GM12878 (cell line): ENCODE data around the gene MYOD1. TPM values are rescaled to one million over a fixed set of nuclear protein-coding genes. Genes with fewer than 3 reads are reported as not detected.

Source experiments
- ATAC-seq: fragments of 200-7000 bp; cut with Tn5 transposase; 3 replicates; pipeline ENCODE4 v1.9.1; 2020; ENCODE audit warnings: mild to moderate bottlenecking, moderate library complexity
- BruUV-seq: library from RNA; stranded (reverse); fragments of 400-500 nt; replicated peaks from 2 replicates; lab custom pipeline; 2021; lab: Mats Ljungman, UMichigan
- CTCF ChIA-PET: fragments of 300-600 bp; sonication (Branson Sonifier 250); formaldehyde crosslinking; extraction: SDS; loops from one replicate; lab custom pipeline; 2021; ENCODE audit warnings: inconsistent platforms; lab: Yijun Ruan, JAX
- POLR2A ChIA-PET: fragments of 350-600 bp; formaldehyde crosslinking; extraction: SDS; loops from one replicate; lab custom pipeline; 2021; ENCODE audit warnings: inconsistent platforms; lab: Charles Lee
- RAD21 ChIA-PET: fragments of 300-600 bp; sonication (Branson Sonifier 250); formaldehyde crosslinking; loops from one replicate; lab custom pipeline; 2023; ENCODE audit warnings: antibody characterized with exemption; ENCODE audit not compliant: unreplicated experiment; lab: Charles Lee
- SMC1A ChIA-PET: fragments of 300-600 bp; sonication (Branson Sonifier 250); formaldehyde crosslinking; loops from one replicate; lab custom pipeline; 2023; ENCODE audit not compliant: unreplicated experiment, uncharacterized antibody; lab: Charles Lee
- DNase-seq: peaks from one replicate; pipeline ENCODE4 v3.0.0-alpha.2; 2011; ENCODE audit warnings: low read depth, low spot score
- FAIRE-seq: peaks from 3 replicates; lab custom pipeline; 2011; peaks lifted over from hg19 to GRCh38; lab: Jason Lieb, UNC
- H2AFZ ChIP-seq: 2 replicates; pipeline ENCODE4 v1.6.0; 2011; ENCODE audit warnings: low read depth, low read length, control low read depth; ENCODE audit not compliant: control insufficient read depth
- H3K27ac ChIP-seq: 2 replicates; pipeline ENCODE4 v1.5.1; 2011; ENCODE audit warnings: control low read depth; ENCODE audit not compliant: control insufficient read depth, insufficient read depth
- H3K27me3 ChIP-seq, 2 experiments: replicated peaks in 1 of 2; 2 replicates each; pipeline versions ENCODE4 v1.6.0 to v1.6.1; 2011; ENCODE audit warnings: low read length in 1 of 2; ENCODE audit not compliant: control insufficient read depth in 2 of 2, insufficient read depth in 2 of 2
- H3K36me3 ChIP-seq, 2 experiments: 2 replicates each; pipeline ENCODE4 v1.5.1; 2011; ENCODE audit warnings: low read length in 1 of 2; ENCODE audit not compliant: control insufficient read depth in 2 of 2, insufficient read depth in 2 of 2
- H3K4me1 ChIP-seq: 2 replicates; pipeline ENCODE4 v1.6.1; 2011; ENCODE audit warnings: mild to moderate bottlenecking, low read length, moderate library complexity, mixed read lengths; ENCODE audit not compliant: control insufficient read depth, insufficient read depth
- H3K4me2 ChIP-seq: 2 replicates; pipeline ENCODE4 v1.6.0; 2011; ENCODE audit warnings: control low read depth; ENCODE audit not compliant: control insufficient read depth, insufficient read depth
- H3K4me3 ChIP-seq: fragments of 200-600 bp; sonication (generic); 2 replicates; pipeline ENCODE4 v1.5.1; 2016
- H3K79me2 ChIP-seq: 2 replicates; pipeline ENCODE4 v1.6.0; 2011; ENCODE audit warnings: low read length; ENCODE audit not compliant: control insufficient read depth, insufficient read depth
- H3K9ac ChIP-seq: 2 replicates; pipeline ENCODE4 v1.8.0; 2011; ENCODE audit warnings: low read length, control low read depth, mixed read lengths; ENCODE audit not compliant: control insufficient read depth, insufficient read depth
- H3K9me3 ChIP-seq: replicated peaks from 3 replicates; pipeline ENCODE4 v1.5.1; 2011; ENCODE audit warnings: mild to moderate bottlenecking, low read length; ENCODE audit not compliant: control insufficient read depth, insufficient read depth
- H4K20me1 ChIP-seq: 2 replicates; pipeline ENCODE4 v1.6.0; 2011; ENCODE audit not compliant: control insufficient read depth, insufficient read depth
- EZH2 ChIP-seq: IDR thresholded peaks from 2 replicates; pipeline ENCODE4 v1.6.1; 2012; ENCODE audit warnings: low read depth, mild to moderate bottlenecking, control low read depth, inconsistent platforms, low read length, borderline replicate concordance; ENCODE audit not compliant: control insufficient read depth
- HDGF ChIP-seq: fragments of 450-650 bp; IDR thresholded peaks from 2 replicates; pipeline ENCODE4 v1.6.1; 2016; ENCODE audit warnings: antibody characterized with exemption
- NBN ChIP-seq: fragments of 450-650 bp; IDR thresholded peaks from 2 replicates; pipeline ENCODE4 v1.6.1; 2016
- NKRF ChIP-seq: fragments of 450-650 bp; conservative IDR thresholded peaks from 2 replicates; pipeline ENCODE4 v1.6.1; 2017; ENCODE audit warnings: mild to moderate bottlenecking, moderate library complexity
- POLR2A ChIP-seq: IDR thresholded peaks from 2 replicates; pipeline ENCODE4 v1.6.1; 2011; ENCODE audit warnings: low read depth, mild to moderate bottlenecking, low read length
- RBBP5 ChIP-seq: fragments of 200-600 bp; sonication (generic); conservative IDR thresholded peaks from 2 replicates; pipeline ENCODE4 v1.6.1; 2016
- RFX5 ChIP-seq: IDR thresholded peaks from 2 replicates; pipeline ENCODE4 v1.6.1; 2011; ENCODE audit warnings: low read depth, low read length, improper control_type of control experiment
- SREBF2 ChIP-seq: IDR thresholded peaks from 2 replicates; pipeline ENCODE4 v1.6.1; 2012; ENCODE audit warnings: mild to moderate bottlenecking, low read length
- WGBS: methylation state at CpG from one replicate; pipeline ENCODE4 v1.1.6; 2016; ENCODE audit warnings: low lambda C conversion rate; ENCODE audit not compliant: insufficient replicate concordance, insufficient coverage; ENCODE audit errors: missing lambda C conversion rate; 5-methylcytosine and 5-hydroxymethylcytosine counted together
- in situ Hi-C: fragments of 300-500 bp; cut with MboI; formaldehyde crosslinking; loops from 9 replicates; pipeline ENCODE4 v1.14.3; 2018; ENCODE audit warnings: mixed read lengths
- intact Hi-C: fragments of 100-400 bp; cut with micrococcal nuclease; formaldehyde crosslinking; loops from one replicate; pipeline ENCODE4 v1.14.2; 2022; ENCODE audit not compliant: unreplicated experiment
- polyA plus RNA-seq, 11 experiments: library from polyadenylated mRNA; depleted of rRNA in 4 of 11; unstranded in 6 of 11; stranded (reverse) in 5 of 11; fragments of >200 nt; fragmentation: Nextera tagmentation in 4 of 11; fragmentation: Illumina TruSeq in 1 of 11; extraction: Ambion mirVana in 4 of 11; extraction: Trizol in 1 of 11; gene quantifications; 1 replicate in 1 of 11; 2 replicates in 10 of 11; pipeline versions ENCODE4 v1.2.1 to v1.2.3, GENCODE V29; 2011 to 2016; ENCODE audit warnings: inconsistent platforms in 2 of 11, missing spikeins in 2 of 11, low read depth in 1 of 11
- total RNA-seq, 4 experiments: library from RNA; depleted of rRNA in 3 of 4; stranded (reverse); fragments of >200 nt in 3 of 4; fragmentation: Illumina TruSeq in 1 of 4; extraction: Trizol in 1 of 4; gene quantifications; 2 replicates each; pipeline versions ENCODE4 v1.2.1 to v1.2.3, GENCODE V29; 2013 to 2021
- TF ChIP-seq, protein P1 (sequence below): IDR thresholded peaks from 2 replicates; pipeline ENCODE4 v1.6.1; 2012; ENCODE audit warnings: improper control_type of control experiment, low read depth, low read length; ENCODE audit not compliant: insufficient replicate concordance
- TF ChIP-seq, protein P2 (sequence below): fragments of 450-650 bp; formaldehyde crosslinking; IDR thresholded peaks from 2 replicates; pipeline ENCODE4 v1.5.0; 2022; ENCODE audit warnings: mild to moderate bottlenecking, missing genetic modification characterization
- TF ChIP-seq, protein P3 (sequence below): fragments of 450-650 bp; formaldehyde crosslinking; IDR thresholded peaks from 2 replicates; pipeline ENCODE4 v1.4.0; 2022; ENCODE audit warnings: mild to moderate bottlenecking, moderate library complexity

MYOD1 gene
- total and polyA plus RNA-seq, 10 of the 15 experiments (the other 5 are each of a cell fraction or from before 2014, with no cell fraction given): not detected

GRCh38 chr11:17771415-17771814 lies 52.0 kb downstream of the MYOD1 start:
- CTCF ChIA-PET: interaction anchor here (0.6 kb wide), 1 partner anchor 13 kb away, joined by 3 read pairs; no protein-coding TSS in a partner anchor
- RAD21 ChIA-PET: no interaction called here
- FAIRE-seq: no peak
- Histone ChIP-seq H3K79me2 (no peaks in the 10 kb centered on the region), H3K27ac (no peak overlapping the region), H3K36me3 (no peaks in the 10 kb centered on the region), H4K20me1 (no peaks in the 10 kb centered on the region), H3K9me3 (no peaks in the 10 kb centered on the region), H3K27me3 (no peaks in the 10 kb centered on the region), H2AFZ (no peak overlapping the region), H3K4me1 (no peaks in the 10 kb centered on the region), H3K4me3 (no peak overlapping the region), H3K9ac (no peak overlapping the region), H3K4me2 (no peak overlapping the region)
- ATAC-seq: no peak
- intact Hi-C loops: no loop called here
- SMC1A ChIA-PET: interaction anchor here (1.7 kb wide), 1 partner anchor 13 kb away, joined by 4 read pairs; no protein-coding TSS in a partner anchor
- in situ Hi-C loops: no loop called here
- BruUV-seq: no TSS peak
- POLR2A ChIA-PET: no interaction called here
- WGBS: 61% methylated on average over 17 of the region's 17 CpGs
- no peak for DNase-seq
- TF ChIP-seq NKRF: no peak
- TF ChIP-seq, protein P1, sequence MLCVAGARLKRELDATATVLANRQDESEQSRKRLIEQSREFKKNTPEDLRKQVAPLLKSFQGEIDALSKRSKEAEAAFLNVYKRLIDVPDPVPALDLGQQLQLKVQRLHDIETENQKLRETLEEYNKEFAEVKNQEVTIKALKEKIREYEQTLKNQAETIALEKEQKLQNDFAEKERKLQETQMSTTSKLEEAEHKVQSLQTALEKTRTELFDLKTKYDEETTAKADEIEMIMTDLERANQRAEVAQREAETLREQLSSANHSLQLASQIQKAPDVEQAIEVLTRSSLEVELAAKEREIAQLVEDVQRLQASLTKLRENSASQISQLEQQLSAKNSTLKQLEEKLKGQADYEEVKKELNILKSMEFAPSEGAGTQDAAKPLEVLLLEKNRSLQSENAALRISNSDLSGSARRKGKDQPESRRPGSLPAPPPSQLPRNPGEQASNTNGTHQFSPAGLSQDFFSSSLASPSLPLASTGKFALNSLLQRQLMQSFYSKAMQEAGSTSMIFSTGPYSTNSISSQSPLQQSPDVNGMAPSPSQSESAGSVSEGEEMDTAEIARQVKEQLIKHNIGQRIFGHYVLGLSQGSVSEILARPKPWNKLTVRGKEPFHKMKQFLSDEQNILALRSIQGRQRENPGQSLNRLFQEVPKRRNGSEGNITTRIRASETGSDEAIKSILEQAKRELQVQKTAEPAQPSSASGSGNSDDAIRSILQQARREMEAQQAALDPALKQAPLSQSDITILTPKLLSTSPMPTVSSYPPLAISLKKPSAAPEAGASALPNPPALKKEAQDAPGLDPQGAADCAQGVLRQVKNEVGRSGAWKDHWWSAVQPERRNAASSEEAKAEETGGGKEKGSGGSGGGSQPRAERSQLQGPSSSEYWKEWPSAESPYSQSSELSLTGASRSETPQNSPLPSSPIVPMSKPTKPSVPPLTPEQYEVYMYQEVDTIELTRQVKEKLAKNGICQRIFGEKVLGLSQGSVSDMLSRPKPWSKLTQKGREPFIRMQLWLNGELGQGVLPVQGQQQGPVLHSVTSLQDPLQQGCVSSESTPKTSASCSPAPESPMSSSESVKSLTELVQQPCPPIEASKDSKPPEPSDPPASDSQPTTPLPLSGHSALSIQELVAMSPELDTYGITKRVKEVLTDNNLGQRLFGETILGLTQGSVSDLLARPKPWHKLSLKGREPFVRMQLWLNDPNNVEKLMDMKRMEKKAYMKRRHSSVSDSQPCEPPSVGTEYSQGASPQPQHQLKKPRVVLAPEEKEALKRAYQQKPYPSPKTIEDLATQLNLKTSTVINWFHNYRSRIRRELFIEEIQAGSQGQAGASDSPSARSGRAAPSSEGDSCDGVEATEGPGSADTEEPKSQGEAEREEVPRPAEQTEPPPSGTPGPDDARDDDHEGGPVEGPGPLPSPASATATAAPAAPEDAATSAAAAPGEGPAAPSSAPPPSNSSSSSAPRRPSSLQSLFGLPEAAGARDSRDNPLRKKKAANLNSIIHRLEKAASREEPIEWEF: no peak
- no peak for TF ChIP-seq RFX5
- TF ChIP-seq, protein P2, sequence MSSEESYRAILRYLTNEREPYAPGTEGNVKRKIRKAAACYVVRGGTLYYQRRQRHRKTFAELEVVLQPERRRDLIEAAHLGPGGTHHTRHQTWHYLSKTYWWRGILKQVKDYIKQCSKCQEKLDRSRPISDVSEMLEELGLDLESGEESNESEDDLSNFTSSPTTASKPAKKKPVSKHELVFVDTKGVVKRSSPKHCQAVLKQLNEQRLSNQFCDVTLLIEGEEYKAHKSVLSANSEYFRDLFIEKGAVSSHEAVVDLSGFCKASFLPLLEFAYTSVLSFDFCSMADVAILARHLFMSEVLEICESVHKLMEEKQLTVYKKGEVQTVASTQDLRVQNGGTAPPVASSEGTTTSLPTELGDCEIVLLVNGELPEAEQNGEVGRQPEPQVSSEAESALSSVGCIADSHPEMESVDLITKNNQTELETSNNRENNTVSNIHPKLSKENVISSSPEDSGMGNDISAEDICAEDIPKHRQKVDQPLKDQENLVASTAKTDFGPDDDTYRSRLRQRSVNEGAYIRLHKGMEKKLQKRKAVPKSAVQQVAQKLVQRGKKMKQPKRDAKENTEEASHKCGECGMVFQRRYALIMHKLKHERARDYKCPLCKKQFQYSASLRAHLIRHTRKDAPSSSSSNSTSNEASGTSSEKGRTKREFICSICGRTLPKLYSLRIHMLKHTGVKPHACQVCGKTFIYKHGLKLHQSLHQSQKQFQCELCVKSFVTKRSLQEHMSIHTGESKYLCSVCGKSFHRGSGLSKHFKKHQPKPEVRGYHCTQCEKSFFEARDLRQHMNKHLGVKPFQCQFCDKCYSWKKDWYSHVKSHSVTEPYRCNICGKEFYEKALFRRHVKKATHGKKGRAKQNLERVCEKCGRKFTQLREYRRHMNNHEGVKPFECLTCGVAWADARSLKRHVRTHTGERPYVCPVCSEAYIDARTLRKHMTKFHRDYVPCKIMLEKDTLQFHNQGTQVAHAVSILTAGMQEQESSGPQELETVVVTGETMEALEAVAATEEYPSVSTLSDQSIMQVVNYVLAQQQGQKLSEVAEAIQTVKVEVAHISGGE: no peak
- TF ChIP-seq SREBF2: no peak
- no peak for TF ChIP-seq HDGF
- TF ChIP-seq NBN: no peak
- TF ChIP-seq, protein P3, sequence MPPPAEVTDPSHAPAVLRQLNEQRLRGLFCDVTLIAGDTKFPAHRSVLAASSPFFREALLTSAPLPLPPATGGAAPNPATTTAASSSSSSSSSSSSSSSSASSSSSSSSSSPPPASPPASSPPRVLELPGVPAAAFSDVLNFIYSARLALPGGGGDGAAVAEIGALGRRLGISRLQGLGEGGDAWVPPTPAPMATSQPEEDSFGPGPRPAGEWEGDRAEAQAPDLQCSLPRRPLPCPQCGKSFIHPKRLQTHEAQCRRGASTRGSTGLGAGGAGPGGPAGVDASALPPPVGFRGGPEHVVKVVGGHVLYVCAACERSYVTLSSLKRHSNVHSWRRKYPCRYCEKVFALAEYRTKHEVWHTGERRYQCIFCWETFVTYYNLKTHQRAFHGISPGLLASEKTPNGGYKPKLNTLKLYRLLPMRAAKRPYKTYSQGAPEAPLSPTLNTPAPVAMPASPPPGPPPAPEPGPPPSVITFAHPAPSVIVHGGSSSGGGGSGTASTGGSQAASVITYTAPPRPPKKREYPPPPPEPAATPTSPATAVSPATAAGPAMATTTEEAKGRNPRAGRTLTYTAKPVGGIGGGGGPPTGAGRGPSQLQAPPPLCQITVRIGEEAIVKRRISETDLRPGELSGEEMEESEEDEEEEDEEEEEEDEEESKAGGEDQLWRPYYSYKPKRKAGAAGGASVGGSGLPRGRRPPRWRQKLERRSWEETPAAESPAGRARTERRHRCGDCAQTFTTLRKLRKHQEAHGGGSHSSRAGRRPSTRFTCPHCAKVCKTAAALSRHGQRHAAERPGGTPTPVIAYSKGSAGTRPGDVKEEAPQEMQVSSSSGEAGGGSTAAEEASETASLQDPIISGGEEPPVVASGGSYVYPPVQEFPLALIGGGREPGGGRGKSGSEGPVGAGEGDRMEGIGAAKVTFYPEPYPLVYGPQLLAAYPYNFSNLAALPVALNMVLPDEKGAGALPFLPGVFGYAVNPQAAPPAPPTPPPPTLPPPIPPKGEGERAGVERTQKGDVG (CRISPR knock-in tag): no peak
- TF ChIP-seq POLR2A: no peak
- TF ChIP-seq EZH2: no peak
- TF ChIP-seq RBBP5: no peak
